GM12872 (cell line): ENCODE measurements around the gene CALCOCO1.

ENCODE experiments used
- CTCF ChIP-seq: IDR thresholded peaks from 3 replicates; pipeline ENCODE4 v1.5.1; 2011; ENCODE audit warnings: low read depth, mild to moderate bottlenecking, low read length, moderate library complexity; ENCODE audit not compliant: insufficient read depth

Gene CALCOCO1

GRCh38 chr12:53750812-53751335 is 23.6 kb upstream of the CALCOCO1 start:
- no peak for TF ChIP-seq CTCF

- no peak for TF ChIP-seq CTCF
These were observed 22.9 kb upstream of the CALCOCO1 start for GRCh38 chr12:53749986-53750811.

GRCh38 chr12:53748072-53748840 is 21.0 kb upstream of the CALCOCO1 start:
- TF ChIP-seq CTCF = no peak

- TF ChIP-seq CTCF = no peak
These were observed 19.8 kb upstream of the CALCOCO1 start for GRCh38 chr12:53747095-53747494.

GRCh38 chr12:53746592-53747092 is 19.4 kb upstream of the CALCOCO1 start:
- peak; percentile 100 for TF ChIP-seq CTCF

- no peak for TF ChIP-seq CTCF
These were observed 17.5 kb upstream of the CALCOCO1 start for GRCh38 chr12:53744751-53745150.

GRCh38 chr12:53744130-53744441 is 16.8 kb upstream of the CALCOCO1 start:
- TF ChIP-seq CTCF = no peak
